DOHH2 (cell line): ENCODE measurements around the gene ST7.
"Not testable (repeated sequence)": the region's sequence is repeated elsewhere in the genome, so short reads cannot be mapped to it uniquely, and the experiment has no call there.

Source experiments
- H3F3A ChIP-seq: fragments of 200-600 bp; sonication (generic), shearing (Covaris generic); 2 replicates; pipeline ENCODE4 v1.6.0; 2016; ENCODE audit warnings: antibody characterized with exemption, mild to moderate bottlenecking; ENCODE audit not compliant: control insufficient read depth, insufficient read depth
- H3K27ac ChIP-seq: fragments of 200-600 bp; sonication (generic); 2 replicates; pipeline ENCODE4 v1.5.1; 2014; ENCODE audit warnings: low read depth, mild to moderate bottlenecking, low read length, moderate library complexity
- H3K27me3 ChIP-seq: fragments of 200-600 bp; sonication (generic); 2 replicates; pipeline ENCODE4 v1.6.1; 2014; ENCODE audit warnings: mild to moderate bottlenecking, low read length, mixed read lengths; ENCODE audit not compliant: control insufficient read depth
- H3K36me3 ChIP-seq: fragments of 200-600 bp; sonication (generic); 2 replicates; pipeline ENCODE4 v1.6.1; 2014; ENCODE audit warnings: mild to moderate bottlenecking, low read length, moderate library complexity, mixed read lengths; ENCODE audit not compliant: control insufficient read depth
- H3K4me1 ChIP-seq: fragments of 200-600 bp; sonication (generic); 2 replicates; pipeline ENCODE4 v1.6.1; 2014; ENCODE audit warnings: mild to moderate bottlenecking, low read length, mixed read lengths; ENCODE audit not compliant: control insufficient read depth
- H3K4me2 ChIP-seq: fragments of 200-600 bp; sonication (generic); 2 replicates; pipeline ENCODE4 v1.6.0; 2014; ENCODE audit warnings: mild to moderate bottlenecking, low read length, moderate library complexity
- H3K4me3 ChIP-seq: fragments of 200-600 bp; sonication (generic); 2 replicates; pipeline ENCODE4 v1.5.1; 2014; ENCODE audit warnings: mild to moderate bottlenecking, low read length, mixed read lengths
- H3K79me2 ChIP-seq: fragments of 200-600 bp; sonication (generic); 2 replicates; pipeline ENCODE4 v1.6.1; 2014; ENCODE audit warnings: mild to moderate bottlenecking, low read length, mixed read lengths; ENCODE audit not compliant: control insufficient read depth
- H3K9me2 ChIP-seq: fragments of 200-600 bp; sonication (generic); replicated peaks from 2 replicates; pipeline ENCODE4 v1.6.1; 2014; ENCODE audit warnings: mild to moderate bottlenecking, low read length, mixed read lengths; ENCODE audit not compliant: control insufficient read depth
- H3K9me3 ChIP-seq: fragments of 200-600 bp; sonication (generic); 2 replicates; pipeline ENCODE4 v1.6.1; 2014; ENCODE audit warnings: antibody characterized with exemption, low read length, mixed read lengths; ENCODE audit not compliant: control insufficient read depth, insufficient read depth
- H4K20me1 ChIP-seq: fragments of 200-600 bp; sonication (generic); 2 replicates; pipeline ENCODE4 v1.6.0; 2014; ENCODE audit warnings: low read depth, mild to moderate bottlenecking, antibody characterized with exemption, low read length, moderate library complexity; ENCODE audit not compliant: control insufficient read depth, insufficient read depth
- CTCF ChIP-seq: fragments of 200-600 bp; sonication (generic); IDR thresholded peaks from one replicate; pipeline ENCODE4 v1.5.1; 2014; ENCODE audit warnings: antibody characterized with exemption, mild to moderate bottlenecking, low read depth, low read length; ENCODE audit not compliant: poor library complexity, severe bottlenecking
- EZH2phosphoT487 ChIP-seq: fragments of 200-600 bp; sonication (generic); IDR thresholded peaks from 2 replicates; pipeline ENCODE4 v1.6.1; 2017; ENCODE audit warnings: borderline replicate concordance, mild to moderate bottlenecking, antibody characterized with exemption, low read length, moderate library complexity, mixed read lengths

The ST7 gene

DNA sequence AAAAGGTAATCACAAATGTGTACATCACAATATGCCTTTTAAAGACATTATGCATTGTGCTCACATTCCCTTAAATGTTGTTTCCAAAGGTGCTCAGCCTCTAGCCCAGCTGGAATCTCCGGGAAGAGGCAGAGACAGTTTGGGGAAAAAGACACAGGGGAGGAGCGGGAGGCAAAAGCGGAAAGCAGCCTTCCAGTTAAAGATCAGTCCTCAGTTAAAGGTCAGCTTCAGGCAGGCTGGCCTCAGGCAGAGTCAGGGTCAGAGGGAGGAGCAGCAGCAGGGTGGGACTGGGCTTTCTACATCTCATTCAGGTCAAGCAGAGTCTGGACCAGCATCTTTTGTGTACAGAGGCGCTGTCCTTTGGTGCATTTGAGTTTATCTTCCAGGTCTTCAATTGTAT lies 18.6 kb downstream of the ST7 start:
- H3K27ac ChIP-seq, result no peak overlapping the region
- no peaks in the 10 kb centered on the region for H3F3A ChIP-seq
- peaks cover 6% of the 10 kb centered on the region; the same call in 1 of the 2 replicates for H3K4me1 ChIP-seq
- no peak overlapping the region for H3K4me3 ChIP-seq
- H3K9me2 ChIP-seq, result no peaks in the 10 kb centered on the region
- H3K27me3 ChIP-seq, result no peaks in the 10 kb centered on the region
- no peak overlapping the region for H3K4me2 ChIP-seq
- 0 out of 2 replicates have a peak, but pooled peaks cover 5% of the 10 kb centered on the region for H4K20me1 ChIP-seq
- peaks cover 11% of the 10 kb centered on the region for H3K79me2 ChIP-seq
- no peaks in the 10 kb centered on the region for H3K36me3 ChIP-seq
- TF ChIP-seq EZH2phosphoT487 (no peak), CTCF (no peak)
- no peaks in the 10 kb centered on the region for H3K9me3 ChIP-seq

DNA sequence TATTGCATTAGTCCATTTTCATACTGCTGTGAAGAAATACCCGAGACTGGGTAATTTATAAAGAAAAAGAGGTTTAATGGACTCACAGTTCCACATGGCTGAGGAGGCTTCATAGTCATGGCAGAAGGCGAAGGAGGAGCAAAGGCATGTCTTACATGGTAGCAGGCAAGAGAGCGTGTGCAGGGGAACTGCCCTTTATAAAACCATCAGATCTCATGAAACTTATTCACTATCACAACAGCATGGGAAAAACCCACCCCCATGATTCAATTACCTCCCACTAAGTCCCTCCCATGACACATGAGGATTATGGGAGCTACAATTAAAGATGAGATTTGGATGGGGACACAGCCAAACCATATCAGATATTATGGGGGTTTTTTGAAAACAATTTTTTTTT lies 21.7 kb downstream of the ST7 start:
- not testable (repeated sequence) for H3K79me2 ChIP-seq, H3K4me2 ChIP-seq, H3K27me3 ChIP-seq, H3K27ac ChIP-seq, H3K36me3 ChIP-seq, H3K9me3 ChIP-seq, H3K4me1 ChIP-seq, H3F3A ChIP-seq, H3K4me3 ChIP-seq, H4K20me1 ChIP-seq, H3K9me2 ChIP-seq

DNA sequence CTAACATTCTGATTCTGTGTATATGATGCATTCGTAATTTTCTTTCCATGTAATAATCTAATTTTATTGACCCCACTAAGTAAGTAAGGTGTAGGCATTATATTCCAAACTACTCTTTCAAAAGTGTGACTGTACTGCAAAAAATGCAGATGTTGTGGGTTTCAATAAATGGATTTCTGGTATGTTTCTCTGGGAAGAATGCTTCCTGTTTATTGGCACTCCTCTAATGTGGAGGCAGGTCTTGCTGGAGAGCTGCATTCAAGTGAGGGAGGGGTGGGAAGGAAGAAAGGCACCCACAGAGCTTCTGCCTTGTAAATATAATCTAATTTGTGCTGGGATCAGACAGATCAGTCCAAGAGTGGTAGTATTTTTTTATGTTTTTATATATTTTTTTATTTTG lies 23.9 kb downstream of the ST7 start:
- H3K36me3 ChIP-seq, result no peaks in the 10 kb centered on the region
- H3K4me3 ChIP-seq, result no peak overlapping the region
- no peaks in the 10 kb centered on the region for H3F3A ChIP-seq
- no peaks in the 10 kb centered on the region for H3K9me3 ChIP-seq
- no peaks in the 10 kb centered on the region for H3K9me2 ChIP-seq
- H3K79me2 ChIP-seq, result no peaks in the 10 kb centered on the region
- no peaks in the 10 kb centered on the region for H3K4me1 ChIP-seq
- no peaks in the 10 kb centered on the region for H3K27me3 ChIP-seq
- no peaks in the 10 kb centered on the region for H4K20me1 ChIP-seq
- TF ChIP-seq EZH2phosphoT487 (no peak), CTCF (no peak)
- H3K4me2 ChIP-seq, result no peak overlapping the region
- H3K27ac ChIP-seq, result no peak overlapping the region

GRCh38 chr7:116978006-116978405 lies 24.7 kb downstream of the ST7 start:
- H3K79me2 ChIP-seq, result no peaks in the 10 kb centered on the region
- no peak overlapping the region for H3K4me2 ChIP-seq
- H3K4me3 ChIP-seq, result no peak overlapping the region
- H3K9me2 ChIP-seq, result no peaks in the 10 kb centered on the region
- H3K27me3 ChIP-seq, result no peaks in the 10 kb centered on the region
- no peaks in the 10 kb centered on the region for H4K20me1 ChIP-seq
- no peaks in the 10 kb centered on the region for H3K36me3 ChIP-seq
- TF ChIP-seq CTCF (no peak), EZH2phosphoT487 (no peak)
- H3K9me3 ChIP-seq, result no peaks in the 10 kb centered on the region
- no peaks in the 10 kb centered on the region for H3K4me1 ChIP-seq
- H3K27ac ChIP-seq, result no peak overlapping the region
- H3F3A ChIP-seq, result no peaks in the 10 kb centered on the region
